WTC11 (cell line): Measurements from ENCODE around the gene TUT4. TPM values are rescaled to one million over a fixed set of nuclear protein-coding genes. Genes with fewer than 3 reads are reported as not detected.

Experiments used
- AR ChIP-seq: fragments of 250-450 bp; sonication (Bioruptor Pico); IDR thresholded peaks from 2 replicates; pipeline ENCODE4 v1.9.0; 2021; ENCODE audit warnings: mild to moderate bottlenecking
- ATF6 ChIP-seq: sonication (generic); formaldehyde crosslinking; IDR thresholded peaks from 2 replicates; pipeline ENCODE4 v1.8.1; 2023; ENCODE audit warnings: mild to moderate bottlenecking, missing genetic modification reagents
- E2F4 ChIP-seq: sonication (generic); formaldehyde crosslinking; IDR thresholded peaks from 2 replicates; pipeline ENCODE4 v1.8.1; 2022; ENCODE audit warnings: low read depth, mild to moderate bottlenecking, moderate library complexity, missing genetic modification reagents, borderline replicate concordance
- ESRRA ChIP-seq: sonication (generic); formaldehyde crosslinking; IDR thresholded peaks from 2 replicates; pipeline ENCODE4 v1.8.1; 2022; ENCODE audit warnings: mild to moderate bottlenecking, missing genetic modification reagents, borderline replicate concordance
- FOXP1 ChIP-seq: sonication (generic); formaldehyde crosslinking; IDR thresholded peaks from 2 replicates; pipeline ENCODE4 v1.8.0; 2022; ENCODE audit warnings: missing genetic modification reagents, mild to moderate bottlenecking, moderate library complexity, borderline replicate concordance
- MAX ChIP-seq: sonication (generic); formaldehyde crosslinking; IDR thresholded peaks from 2 replicates; pipeline ENCODE4 v1.8.0; 2022; ENCODE audit warnings: mild to moderate bottlenecking, missing genetic modification reagents
- NR1H2 ChIP-seq: sonication (generic); formaldehyde crosslinking; IDR thresholded peaks from 2 replicates; pipeline ENCODE4 v1.9.0; 2021; ENCODE audit warnings: mild to moderate bottlenecking, moderate library complexity, missing genetic modification reagents
- NR2C2 ChIP-seq: sonication (generic); formaldehyde crosslinking; IDR thresholded peaks from 2 replicates; pipeline ENCODE4 v1.8.0; 2022; ENCODE audit warnings: mild to moderate bottlenecking, missing genetic modification reagents
- OVOL2 ChIP-seq: fragments of 250-450 bp; sonication (Bioruptor Pico); IDR thresholded peaks from 2 replicates; pipeline ENCODE4 v1.9.0; 2021; ENCODE audit warnings: mild to moderate bottlenecking, borderline replicate concordance
- SMAD3 ChIP-seq: sonication (generic); formaldehyde crosslinking; IDR thresholded peaks from 2 replicates; pipeline ENCODE4 v1.8.0; 2022; ENCODE audit warnings: missing genetic modification reagents, mild to moderate bottlenecking, borderline replicate concordance
- SOX15 ChIP-seq: fragments of 250-450 bp; sonication (Bioruptor Pico); IDR thresholded peaks from 2 replicates; pipeline ENCODE4 v1.9.0; 2021; ENCODE audit warnings: mild to moderate bottlenecking
- TEAD1 ChIP-seq: sonication (generic); formaldehyde crosslinking; IDR thresholded peaks from 2 replicates; pipeline ENCODE4 v1.8.0; 2022; ENCODE audit warnings: mild to moderate bottlenecking, missing genetic modification reagents
- ZNF263 ChIP-seq: sonication (generic); formaldehyde crosslinking; IDR thresholded peaks from 2 replicates; pipeline ENCODE4 v1.8.1; 2022; ENCODE audit warnings: low read depth, mild to moderate bottlenecking, moderate library complexity, missing genetic modification reagents
- ZNF512 ChIP-seq: sonication (generic); formaldehyde crosslinking; IDR thresholded peaks from 2 replicates; pipeline ENCODE4 v1.8.1; 2022; ENCODE audit warnings: missing genetic modification reagents, borderline replicate concordance
- ZNF532 ChIP-seq: fragments of 250-450 bp; sonication (Bioruptor Pico); IDR thresholded peaks from 2 replicates; pipeline ENCODE4 v1.9.0; 2021; ENCODE audit warnings: mild to moderate bottlenecking, borderline replicate concordance
- total RNA-seq: library from RNA; stranded (reverse); gene quantifications from 3 replicates; pipeline ENCODE4 v1.2.3, GENCODE V29; 2021
- TF ChIP-seq, protein P1 (sequence below): fragments of 250-450 bp; sonication (Bioruptor Pico); IDR thresholded peaks from 2 replicates; pipeline ENCODE4 v1.9.0; 2021; ENCODE audit warnings: moderate library complexity, mild to moderate bottlenecking, inconsistent platforms, borderline replicate concordance
- TF ChIP-seq, protein P2 (sequence below): sonication (generic); formaldehyde crosslinking; IDR thresholded peaks from 2 replicates; pipeline ENCODE4 v1.8.1; 2023; ENCODE audit warnings: mild to moderate bottlenecking, missing genetic modification reagents
- TF ChIP-seq, protein P3 (sequence below): sonication (generic); formaldehyde crosslinking; IDR thresholded peaks from 2 replicates; pipeline ENCODE4 v1.8.0; 2022; ENCODE audit warnings: mild to moderate bottlenecking, missing genetic modification reagents
- TF ChIP-seq, protein P4 (sequence below): sonication (generic); formaldehyde crosslinking; IDR thresholded peaks from 2 replicates; pipeline ENCODE4 v1.8.1; 2023; ENCODE audit warnings: mild to moderate bottlenecking, moderate library complexity, missing genetic modification reagents

The TUT4 gene
- total RNA-seq, 1 experiment from 2014 or later: 63.3 TPM

DNA sequence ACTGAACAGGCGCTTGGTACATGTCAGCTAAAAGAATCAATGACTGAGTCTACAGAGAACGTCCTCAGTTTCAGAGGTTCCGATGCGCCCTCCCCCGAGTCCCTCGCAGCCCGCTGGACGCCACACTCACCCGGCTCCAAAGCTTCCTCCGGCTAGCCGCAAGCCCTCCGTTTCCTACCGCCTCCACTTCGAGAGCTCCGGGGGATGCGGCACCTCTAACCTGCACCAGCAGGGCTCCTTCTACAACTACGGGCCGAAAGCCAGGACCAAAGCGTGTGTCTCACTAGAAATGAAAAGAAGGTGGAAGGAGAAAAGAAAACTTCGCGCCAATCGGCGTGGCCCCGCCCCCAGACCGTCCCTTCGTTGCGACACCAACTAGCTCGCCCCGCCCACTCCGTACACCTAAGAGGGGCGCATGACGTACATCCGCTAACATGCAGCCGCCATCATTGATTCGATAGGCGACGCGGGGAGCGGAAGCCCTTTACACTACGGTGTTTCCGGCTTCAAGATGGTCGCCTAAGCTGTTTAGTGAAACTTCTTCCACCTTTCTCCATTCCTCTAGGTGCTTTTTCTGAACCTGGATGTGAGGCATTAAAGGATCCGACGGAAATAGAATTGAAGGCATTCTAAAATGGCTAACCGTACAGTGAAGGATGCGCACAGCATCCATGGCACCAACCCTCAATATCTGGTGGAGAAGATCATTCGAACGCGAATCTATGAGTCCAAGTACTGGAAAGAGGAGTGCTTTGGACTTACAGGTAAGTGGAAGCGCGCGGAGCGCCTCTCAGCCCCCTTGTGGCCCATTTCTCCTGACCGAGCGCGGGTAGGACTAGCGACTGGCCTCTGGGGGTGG is 148.5 kb downstream of the TUT4 start, which contains the start of the genes ORC1 and PRPF38A (continued):
- no peak for TF ChIP-seq ZNF532 (CRISPR knock-in tag)
- TF ChIP-seq SOX15 (CRISPR knock-in tag): no peak
- no peak; the same call in 1 of the 2 replicates for TF ChIP-seq MAX
- no peak for TF ChIP-seq E2F4 (CRISPR knock-in tag)
- TF ChIP-seq, protein P1, sequence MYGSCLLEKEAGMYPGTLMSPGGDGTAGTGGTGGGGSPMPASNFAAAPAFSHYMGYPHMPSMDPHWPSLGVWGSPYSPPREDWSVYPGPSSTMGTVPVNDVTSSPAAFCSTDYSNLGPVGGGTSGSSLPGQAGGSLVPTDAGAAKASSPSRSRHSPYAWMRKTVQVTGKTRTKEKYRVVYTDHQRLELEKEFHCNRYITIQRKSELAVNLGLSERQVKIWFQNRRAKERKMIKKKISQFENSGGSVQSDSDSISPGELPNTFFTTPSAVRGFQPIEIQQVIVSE (CRISPR knock-in tag): no peak
- TF ChIP-seq SMAD3 (CRISPR knock-in tag): no peak
- TF ChIP-seq TEAD1: no peak
- TF ChIP-seq FOXP1 (CRISPR knock-in tag): no peak
- TF ChIP-seq, protein P2, sequence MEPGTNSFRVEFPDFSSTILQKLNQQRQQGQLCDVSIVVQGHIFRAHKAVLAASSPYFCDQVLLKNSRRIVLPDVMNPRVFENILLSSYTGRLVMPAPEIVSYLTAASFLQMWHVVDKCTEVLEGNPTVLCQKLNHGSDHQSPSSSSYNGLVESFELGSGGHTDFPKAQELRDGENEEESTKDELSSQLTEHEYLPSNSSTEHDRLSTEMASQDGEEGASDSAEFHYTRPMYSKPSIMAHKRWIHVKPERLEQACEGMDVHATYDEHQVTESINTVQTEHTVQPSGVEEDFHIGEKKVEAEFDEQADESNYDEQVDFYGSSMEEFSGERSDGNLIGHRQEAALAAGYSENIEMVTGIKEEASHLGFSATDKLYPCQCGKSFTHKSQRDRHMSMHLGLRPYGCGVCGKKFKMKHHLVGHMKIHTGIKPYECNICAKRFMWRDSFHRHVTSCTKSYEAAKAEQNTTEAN (CRISPR knock-in tag): no peak
- TF ChIP-seq, protein P3, sequence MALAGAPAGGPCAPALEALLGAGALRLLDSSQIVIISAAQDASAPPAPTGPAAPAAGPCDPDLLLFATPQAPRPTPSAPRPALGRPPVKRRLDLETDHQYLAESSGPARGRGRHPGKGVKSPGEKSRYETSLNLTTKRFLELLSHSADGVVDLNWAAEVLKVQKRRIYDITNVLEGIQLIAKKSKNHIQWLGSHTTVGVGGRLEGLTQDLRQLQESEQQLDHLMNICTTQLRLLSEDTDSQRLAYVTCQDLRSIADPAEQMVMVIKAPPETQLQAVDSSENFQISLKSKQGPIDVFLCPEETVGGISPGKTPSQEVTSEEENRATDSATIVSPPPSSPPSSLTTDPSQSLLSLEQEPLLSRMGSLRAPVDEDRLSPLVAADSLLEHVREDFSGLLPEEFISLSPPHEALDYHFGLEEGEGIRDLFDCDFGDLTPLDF: no peak
- no peak for TF ChIP-seq ZNF512 (CRISPR knock-in tag)
- TF ChIP-seq ESRRA (CRISPR knock-in tag): no peak
- no peak for TF ChIP-seq NR1H2 (CRISPR knock-in tag)
- TF ChIP-seq ATF6 (CRISPR knock-in tag): no peak
- no peak for TF ChIP-seq NR2C2
- no peak for TF ChIP-seq OVOL2 (CRISPR knock-in tag)
- no peak for TF ChIP-seq ZNF263 (CRISPR knock-in tag)
- TF ChIP-seq AR (CRISPR knock-in tag): no peak
- TF ChIP-seq, protein P4, sequence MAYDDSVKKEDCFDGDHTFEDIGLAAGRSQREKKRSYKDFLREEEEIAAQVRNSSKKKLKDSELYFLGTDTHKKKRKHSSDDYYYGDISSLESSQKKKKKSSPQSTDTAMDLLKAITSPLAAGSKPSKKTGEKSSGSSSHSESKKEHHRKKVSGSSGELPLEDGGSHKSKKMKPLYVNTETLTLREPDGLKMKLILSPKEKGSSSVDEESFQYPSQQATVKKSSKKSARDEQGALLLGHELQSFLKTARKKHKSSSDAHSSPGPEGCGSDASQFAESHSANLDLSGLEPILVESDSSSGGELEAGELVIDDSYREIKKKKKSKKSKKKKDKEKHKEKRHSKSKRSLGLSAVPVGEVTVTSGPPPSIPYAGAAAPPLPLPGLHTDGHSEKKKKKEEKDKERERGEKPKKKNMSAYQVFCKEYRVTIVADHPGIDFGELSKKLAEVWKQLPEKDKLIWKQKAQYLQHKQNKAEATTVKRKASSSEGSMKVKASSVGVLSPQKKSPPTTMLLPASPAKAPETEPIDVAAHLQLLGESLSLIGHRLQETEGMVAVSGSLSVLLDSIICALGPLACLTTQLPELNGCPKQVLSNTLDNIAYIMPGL (CRISPR knock-in tag): peak; percentile 78
